ENCODE data around the gene MTR. TPM values are rescaled to one million over a fixed set of nuclear protein-coding genes. Genes with fewer than 3 reads are reported as not detected.

Gene MTR
- total RNA-seq, 1 donor, result 34.7 TPM

DNA sequence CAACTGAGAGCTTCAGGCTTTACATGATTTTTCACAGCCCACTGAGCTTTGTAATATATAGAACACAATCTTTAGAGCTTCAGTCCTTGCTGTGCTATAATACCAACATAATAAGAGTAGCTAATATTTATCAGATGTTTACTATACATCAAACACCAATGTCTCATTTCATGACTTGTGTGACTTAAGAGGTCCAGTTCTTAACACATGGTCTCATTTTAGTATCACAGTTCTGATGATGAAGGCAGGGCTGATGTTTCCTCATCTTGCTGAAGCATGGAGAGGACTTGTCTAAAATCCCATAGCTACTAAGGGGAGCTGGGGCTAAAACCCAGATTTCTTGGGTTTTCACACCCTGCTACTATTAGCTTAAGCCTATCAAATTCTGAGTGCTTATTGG lies 5.5 kb downstream of the MTR start:
- H3K9me3 ChIP-seq (ENCODE audit: low read depth, low read length), result no peaks in the 10 kb centered on the region
- no peaks in the 10 kb centered on the region for H3K27me3 ChIP-seq (ENCODE audit: insufficient read depth, low read length)
- H3K4me3 ChIP-seq (ENCODE audit: low read length), result no peak overlapping the region
- peaks cover 20% of the 10 kb centered on the region for H3K4me1 ChIP-seq (ENCODE audit: insufficient read depth, low read length)

DNA sequence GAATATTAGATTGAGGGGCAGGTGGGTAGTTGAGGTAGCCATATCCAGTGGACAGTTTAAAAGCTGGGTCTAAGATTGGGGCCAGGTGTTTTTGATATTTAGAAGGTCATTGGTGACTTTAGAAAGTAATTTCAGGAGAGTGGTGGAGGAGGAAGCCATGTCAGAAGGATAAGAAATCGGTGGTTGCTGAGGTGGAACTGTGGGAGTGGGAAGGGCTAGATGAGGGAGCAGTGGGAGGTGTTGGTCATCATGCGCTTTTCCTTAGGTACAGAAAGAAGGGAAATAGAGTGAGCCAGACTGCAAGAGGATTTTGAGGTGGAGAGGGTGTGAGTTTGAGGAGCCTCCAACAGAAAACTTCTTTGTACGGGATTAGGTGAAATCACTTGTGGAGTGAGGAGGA lies 7.2 kb downstream of the MTR start:
- Histone ChIP-seq H3K4me1 (ENCODE audit: insufficient read depth, low read length) (peaks cover 6% of the 10 kb centered on the region), H3K9me3 (ENCODE audit: low read depth, low read length) (no peaks in the 10 kb centered on the region), H3K4me3 (ENCODE audit: low read length) (no peak overlapping the region), H3K27me3 (ENCODE audit: insufficient read depth, low read length) (no peaks in the 10 kb centered on the region)

DNA sequence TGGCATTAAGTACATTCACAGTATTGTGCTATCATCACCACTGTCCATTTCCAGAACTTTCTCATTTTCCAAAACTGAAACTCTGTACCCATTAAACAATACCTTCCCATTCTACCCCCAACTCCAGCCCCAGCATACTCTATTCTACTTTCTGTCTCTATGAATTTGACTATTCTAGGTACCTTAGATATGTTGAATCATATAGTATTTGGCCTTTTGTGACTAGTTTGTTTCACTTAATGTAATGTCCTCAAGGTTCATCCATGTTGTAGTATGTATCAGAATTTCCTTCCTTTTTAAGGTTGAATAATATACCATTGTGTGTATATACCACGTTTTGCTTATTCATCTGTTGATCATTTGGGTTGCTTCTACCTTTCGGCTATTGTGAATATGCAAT lies 11.5 kb downstream of the MTR start:
- Histone ChIP-seq H3K4me3 (ENCODE audit: low read length) (no peak overlapping the region), H3K9me3 (ENCODE audit: low read depth, low read length) (no peaks in the 10 kb centered on the region), H3K4me1 (ENCODE audit: insufficient read depth, low read length) (no peaks in the 10 kb centered on the region), H3K27me3 (ENCODE audit: insufficient read depth, low read length) (no peaks in the 10 kb centered on the region)

DNA sequence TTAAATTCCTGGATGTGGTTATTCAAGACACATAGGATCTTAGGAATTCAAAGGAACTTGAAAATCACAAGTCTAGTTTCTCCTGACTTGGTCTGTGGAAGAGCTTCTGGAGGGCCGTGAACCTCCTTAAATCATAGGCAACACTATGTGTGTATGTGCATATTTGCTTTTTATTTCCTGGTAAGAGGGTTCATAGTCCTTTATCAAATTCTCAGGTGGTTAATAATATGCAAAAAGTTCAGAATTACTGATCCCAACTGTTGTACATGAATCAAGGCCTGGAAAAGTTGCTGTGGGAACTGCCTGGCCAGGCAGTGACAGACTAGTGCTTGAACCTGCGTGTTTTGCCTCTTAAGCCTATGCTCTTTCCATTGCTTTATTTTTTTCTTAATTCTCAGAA lies 12.9 kb downstream of the MTR start:
- H3K4me3 ChIP-seq (ENCODE audit: low read length), result no peak overlapping the region
- no peaks in the 10 kb centered on the region for H3K4me1 ChIP-seq (ENCODE audit: insufficient read depth, low read length)
- H3K9me3 ChIP-seq (ENCODE audit: low read depth, low read length), result no peaks in the 10 kb centered on the region
- no peaks in the 10 kb centered on the region for H3K27me3 ChIP-seq (ENCODE audit: insufficient read depth, low read length)

DNA sequence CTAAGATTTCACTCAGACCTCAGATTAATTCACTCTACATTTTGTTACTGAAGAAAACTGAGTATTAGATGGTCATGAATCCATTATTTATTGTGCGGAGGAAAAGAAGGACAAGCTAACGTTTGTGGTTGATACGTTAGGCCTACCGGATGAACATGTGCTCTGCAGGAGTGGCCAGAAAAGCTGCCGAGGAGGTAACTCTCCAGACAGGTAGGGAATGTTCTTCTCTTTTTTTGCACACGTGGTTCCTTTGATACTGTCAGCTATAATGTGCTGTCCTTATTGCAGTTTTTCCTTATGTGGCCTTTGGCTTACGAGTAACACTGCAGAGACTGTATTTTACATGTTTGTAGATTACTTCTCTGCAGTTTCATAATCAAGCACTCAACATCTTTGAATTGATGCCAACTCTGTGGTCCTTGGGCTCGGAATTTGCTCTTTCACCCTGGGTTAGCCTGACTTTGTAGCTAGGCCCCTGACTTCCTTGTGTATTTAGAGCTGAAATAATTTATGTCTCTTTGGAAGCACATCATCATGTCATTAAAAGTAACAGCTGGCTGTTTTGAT lies 13.6 kb downstream of the MTR start:
- H3K27me3 ChIP-seq (ENCODE audit: insufficient read depth, low read length), result no peaks in the 10 kb centered on the region
- H3K4me1 ChIP-seq (ENCODE audit: insufficient read depth, low read length), result no peaks in the 10 kb centered on the region
- no peak overlapping the region for H3K4me3 ChIP-seq (ENCODE audit: low read length)
- H3K9me3 ChIP-seq (ENCODE audit: low read depth, low read length), result no peaks in the 10 kb centered on the region

DNA sequence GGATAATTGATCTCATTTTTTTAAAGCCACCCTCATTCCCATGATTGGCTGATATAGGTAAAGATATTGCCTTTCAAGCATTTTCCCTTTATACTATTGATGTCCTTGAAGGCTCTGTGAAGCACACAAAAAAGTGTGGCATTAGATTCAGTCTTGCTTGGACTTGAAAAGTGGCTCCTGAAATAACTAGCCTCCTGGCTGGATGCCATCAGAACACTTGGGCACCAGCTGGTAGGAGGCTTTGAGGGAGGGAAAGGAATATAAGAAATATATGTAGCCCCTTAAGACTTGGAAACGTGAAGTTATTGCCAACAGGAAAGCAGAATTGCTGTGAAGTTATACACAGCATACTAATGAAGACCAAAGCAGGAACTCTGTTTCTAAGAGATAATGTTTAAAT lies 14.1 kb downstream of the MTR start:
- Histone ChIP-seq H3K27me3 (ENCODE audit: insufficient read depth, low read length) (no peaks in the 10 kb centered on the region), H3K4me1 (ENCODE audit: insufficient read depth, low read length) (no peaks in the 10 kb centered on the region), H3K4me3 (ENCODE audit: low read length) (no peak overlapping the region), H3K9me3 (ENCODE audit: low read depth, low read length) (no peaks in the 10 kb centered on the region)

DNA sequence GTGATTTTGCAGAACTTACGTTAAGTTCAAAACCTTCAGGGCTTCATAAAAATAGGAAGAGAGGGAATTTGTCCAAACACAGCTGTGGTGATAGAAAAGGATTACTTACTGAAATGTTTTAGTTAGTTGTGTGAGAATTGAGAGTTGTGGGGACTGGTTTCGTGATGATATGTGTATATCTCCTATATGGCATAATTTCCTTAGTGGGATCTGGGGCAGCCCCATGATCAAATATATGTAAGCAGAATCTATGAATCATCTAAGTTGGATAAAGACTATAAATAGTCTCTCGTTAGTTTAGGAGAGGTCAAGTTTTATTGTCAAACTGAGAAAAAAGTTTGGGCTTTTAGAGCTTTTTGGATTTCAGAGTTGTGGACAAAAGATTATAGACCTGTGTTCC lies 14.9 kb downstream of the MTR start:
- H3K4me1 ChIP-seq (ENCODE audit: insufficient read depth, low read length), result no peaks in the 10 kb centered on the region
- no peaks in the 10 kb centered on the region for H3K27me3 ChIP-seq (ENCODE audit: insufficient read depth, low read length)
- no peak overlapping the region for H3K4me3 ChIP-seq (ENCODE audit: low read length)
- H3K9me3 ChIP-seq (ENCODE audit: low read depth, low read length), result no peaks in the 10 kb centered on the region

DNA sequence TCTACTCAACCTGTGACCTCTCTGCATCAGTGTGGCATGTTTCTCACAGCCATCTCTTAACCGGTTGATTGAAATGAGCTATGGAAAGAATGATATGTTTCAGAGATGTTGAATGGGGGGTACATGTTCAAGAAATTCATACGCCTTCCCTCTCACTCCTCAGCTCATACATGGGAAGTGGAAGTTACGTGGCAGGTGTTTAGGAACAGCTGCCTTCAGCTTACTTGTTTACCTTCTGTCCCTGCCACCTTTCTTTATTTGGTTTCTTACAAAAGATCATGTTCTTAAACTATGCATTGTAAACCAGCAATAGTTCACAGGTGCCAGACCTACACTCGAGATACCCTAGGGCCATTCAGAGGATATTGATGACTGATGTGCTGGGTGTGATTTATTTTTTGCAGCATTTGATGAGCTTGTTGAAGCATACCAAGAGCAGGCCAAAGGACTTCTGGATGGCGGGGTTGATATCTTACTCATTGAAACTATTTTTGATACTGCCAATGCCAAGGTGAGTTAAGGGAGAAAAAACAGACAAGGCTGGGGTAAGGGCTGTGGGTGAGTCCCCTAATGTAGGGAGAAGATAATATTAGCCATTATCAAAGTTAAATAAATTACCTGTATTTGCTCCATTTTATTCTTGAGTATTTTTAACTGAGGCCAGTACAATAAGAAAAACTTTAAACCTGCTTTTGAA lies 17.4 kb downstream of the MTR start:
- Histone ChIP-seq H3K27me3 (ENCODE audit: insufficient read depth, low read length) (no peaks in the 10 kb centered on the region), H3K4me1 (ENCODE audit: insufficient read depth, low read length) (no peaks in the 10 kb centered on the region), H3K4me3 (ENCODE audit: low read length) (no peak overlapping the region), H3K9me3 (ENCODE audit: low read depth, low read length) (no peaks in the 10 kb centered on the region)

DNA sequence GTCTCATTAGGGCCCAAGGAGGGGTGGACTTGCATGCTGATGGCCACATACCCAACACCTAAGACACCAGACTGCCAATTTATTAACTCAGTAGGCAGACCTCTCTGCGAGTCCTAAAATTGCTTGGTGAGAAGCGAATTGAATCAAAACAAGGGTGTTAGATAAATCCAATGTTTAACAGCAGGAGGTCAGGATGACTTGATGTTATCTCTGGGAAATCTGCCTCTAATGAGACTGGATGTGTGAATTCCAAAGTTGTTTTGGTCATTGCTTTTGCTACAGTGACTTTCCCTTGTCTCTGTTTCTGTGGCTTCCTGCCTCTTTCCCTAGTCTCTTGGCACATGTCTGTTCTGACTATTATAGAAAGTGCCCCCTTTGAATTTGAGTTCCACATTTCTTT lies 20.8 kb downstream of the MTR start:
- H3K9me3 ChIP-seq (ENCODE audit: low read depth, low read length), result no peaks in the 10 kb centered on the region
- H3K27me3 ChIP-seq (ENCODE audit: insufficient read depth, low read length), result no peaks in the 10 kb centered on the region
- H3K4me1 ChIP-seq (ENCODE audit: insufficient read depth, low read length), result no peaks in the 10 kb centered on the region
- no peak overlapping the region for H3K4me3 ChIP-seq (ENCODE audit: low read length)

DNA sequence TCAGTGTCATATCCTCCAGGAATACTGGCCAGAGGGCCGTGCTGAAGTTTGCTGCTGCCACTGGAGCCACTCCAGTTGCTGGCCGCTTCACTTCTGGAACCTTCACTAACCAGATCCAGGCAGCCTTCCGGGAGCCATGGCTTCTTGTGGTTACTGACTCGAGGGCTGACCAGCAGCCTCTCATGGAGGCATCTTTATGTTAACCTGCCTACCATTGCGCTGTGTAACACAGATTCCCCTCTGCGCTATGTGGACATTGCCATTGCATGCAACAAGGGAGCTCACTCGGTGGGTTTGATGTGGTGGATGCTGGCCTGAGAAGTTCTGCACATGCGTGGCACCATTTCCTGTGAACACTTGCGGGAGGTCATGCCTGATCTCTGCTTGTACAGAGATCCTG lies 24.8 kb downstream of the MTR start:
- Histone ChIP-seq H3K27me3 (ENCODE audit: insufficient read depth, low read length) (no peaks in the 10 kb centered on the region), H3K4me1 (ENCODE audit: insufficient read depth, low read length) (no peaks in the 10 kb centered on the region), H3K4me3 (ENCODE audit: low read length) (no peak overlapping the region), H3K9me3 (ENCODE audit: low read depth, low read length) (no peaks in the 10 kb centered on the region)

DNA sequence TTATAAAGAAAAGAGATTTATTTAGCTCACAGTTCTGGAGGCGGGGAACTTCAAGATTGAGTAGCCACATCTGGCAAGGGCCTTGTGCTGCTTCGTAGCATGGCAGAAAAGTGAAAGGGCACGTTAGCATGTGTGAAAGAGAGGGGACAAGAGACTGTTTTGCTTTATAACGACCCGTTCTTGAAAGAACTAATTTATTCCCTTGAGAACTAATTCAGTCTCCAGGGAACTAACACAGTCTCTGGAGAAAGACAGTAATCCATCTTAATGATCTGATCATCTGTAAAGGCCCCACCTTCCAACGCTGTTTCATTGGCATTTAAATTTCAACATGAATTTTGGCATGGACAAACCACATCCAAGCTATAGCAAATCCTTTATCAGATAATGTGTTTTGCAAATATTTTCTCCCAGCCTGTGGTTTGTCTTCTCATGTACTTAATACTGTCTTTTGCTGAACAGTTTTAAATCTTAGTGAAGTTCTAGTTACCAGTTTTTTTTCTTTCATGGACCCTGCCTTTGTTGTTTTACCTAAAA lies 26.1 kb downstream of the MTR start:
- no peaks in the 10 kb centered on the region for H3K9me3 ChIP-seq (ENCODE audit: low read depth, low read length)
- no peaks in the 10 kb centered on the region for H3K27me3 ChIP-seq (ENCODE audit: insufficient read depth, low read length)
- H3K4me3 ChIP-seq (ENCODE audit: low read length), result no peak overlapping the region
- H3K4me1 ChIP-seq (ENCODE audit: insufficient read depth, low read length), result no peaks in the 10 kb centered on the region

DNA sequence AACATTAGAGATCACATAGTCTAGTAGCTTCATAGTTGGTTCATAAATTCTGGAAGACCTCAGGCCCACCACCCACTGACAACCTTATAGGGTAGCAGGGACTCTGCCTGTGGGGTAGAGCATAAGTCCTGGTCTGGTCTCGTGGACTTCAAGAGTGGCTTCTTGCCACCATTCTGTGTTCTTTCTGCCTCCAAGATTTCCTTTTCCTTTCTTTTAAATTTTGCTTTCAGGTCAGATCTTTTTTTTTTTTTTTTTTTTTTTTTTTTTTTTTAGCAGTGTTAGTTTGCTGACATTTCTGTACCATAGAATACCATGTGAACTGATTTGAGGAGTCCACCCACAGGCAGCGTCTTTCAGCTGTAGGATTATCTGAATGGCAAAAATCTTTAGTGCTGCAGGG lies 28.5 kb downstream of the MTR start:
- Histone ChIP-seq H3K27me3 (ENCODE audit: insufficient read depth, low read length) (no peaks in the 10 kb centered on the region), H3K4me3 (ENCODE audit: low read length) (no peak overlapping the region), H3K9me3 (ENCODE audit: low read depth, low read length) (no peaks in the 10 kb centered on the region), H3K4me1 (ENCODE audit: insufficient read depth, low read length) (no peaks in the 10 kb centered on the region)

DNA sequence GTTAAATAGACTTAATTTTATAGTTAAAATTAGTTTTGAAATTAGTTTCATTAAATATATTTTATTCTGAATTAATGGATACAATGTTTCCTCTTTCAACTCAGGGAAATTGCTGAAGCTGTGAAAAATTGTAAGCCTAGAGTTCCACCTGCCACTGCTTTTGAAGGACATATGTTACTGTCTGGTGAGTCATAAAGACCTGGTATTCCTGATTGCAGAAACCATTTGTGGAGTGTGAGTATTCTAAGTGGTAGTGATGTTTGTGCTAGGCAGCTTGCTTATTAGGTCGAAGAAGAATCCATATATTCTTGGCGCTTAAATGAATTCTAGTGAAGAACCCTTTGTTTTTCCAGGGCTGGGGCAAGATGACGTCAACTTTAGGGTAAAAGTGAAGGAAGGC lies 34.0 kb downstream of the MTR start:
- Histone ChIP-seq H3K4me3 (ENCODE audit: low read length) (no peak overlapping the region), H3K4me1 (ENCODE audit: insufficient read depth, low read length) (no peaks in the 10 kb centered on the region), H3K9me3 (ENCODE audit: low read depth, low read length) (no peaks in the 10 kb centered on the region), H3K27me3 (ENCODE audit: insufficient read depth, low read length) (no peaks in the 10 kb centered on the region)

DNA sequence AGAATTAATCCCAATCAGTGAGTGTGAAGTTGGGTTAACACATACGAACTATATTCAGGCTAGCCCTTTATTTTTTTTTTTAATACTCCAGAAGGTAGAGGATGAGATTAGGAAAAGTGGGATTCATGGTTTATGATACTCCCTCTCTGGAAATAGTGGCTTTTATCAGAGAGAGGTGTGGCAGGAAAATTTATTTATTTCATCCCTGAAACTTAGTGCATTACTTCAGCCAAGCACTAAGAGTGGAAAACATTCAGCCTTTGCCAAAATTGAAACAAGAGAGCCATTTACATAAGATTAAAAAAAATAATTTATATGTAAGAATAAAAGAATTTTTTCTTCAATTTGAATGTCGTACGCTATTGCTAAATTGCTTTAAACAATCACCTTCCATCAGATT lies 35.0 kb downstream of the MTR start:
- no peaks in the 10 kb centered on the region for H3K4me1 ChIP-seq (ENCODE audit: insufficient read depth, low read length)
- no peaks in the 10 kb centered on the region for H3K27me3 ChIP-seq (ENCODE audit: insufficient read depth, low read length)
- H3K9me3 ChIP-seq (ENCODE audit: low read depth, low read length), result no peaks in the 10 kb centered on the region
- no peak overlapping the region for H3K4me3 ChIP-seq (ENCODE audit: low read length)

DNA sequence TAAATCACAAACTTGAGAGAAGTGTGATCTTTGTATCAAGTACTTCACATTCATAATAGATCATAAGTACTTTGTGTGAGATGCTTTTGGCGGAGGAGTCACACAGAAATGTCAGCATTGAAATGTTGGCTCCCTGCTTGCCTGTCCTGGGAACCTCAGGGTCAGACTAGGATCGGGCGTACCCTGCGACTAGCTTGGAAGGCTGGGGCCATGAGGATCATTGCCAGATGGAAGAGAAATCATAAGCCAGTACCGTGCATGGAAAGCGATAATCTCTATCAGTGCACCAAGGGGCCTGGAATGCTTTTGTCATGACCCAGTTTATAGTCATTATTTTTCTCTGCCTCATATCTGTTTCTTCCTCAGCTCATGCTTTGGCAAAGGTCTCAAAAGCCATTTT lies 35.5 kb downstream of the MTR start:
- Histone ChIP-seq H3K27me3 (ENCODE audit: insufficient read depth, low read length) (no peaks in the 10 kb centered on the region), H3K4me1 (ENCODE audit: insufficient read depth, low read length) (no peaks in the 10 kb centered on the region), H3K9me3 (ENCODE audit: low read depth, low read length) (no peaks in the 10 kb centered on the region), H3K4me3 (ENCODE audit: low read length) (no peak overlapping the region)

DNA sequence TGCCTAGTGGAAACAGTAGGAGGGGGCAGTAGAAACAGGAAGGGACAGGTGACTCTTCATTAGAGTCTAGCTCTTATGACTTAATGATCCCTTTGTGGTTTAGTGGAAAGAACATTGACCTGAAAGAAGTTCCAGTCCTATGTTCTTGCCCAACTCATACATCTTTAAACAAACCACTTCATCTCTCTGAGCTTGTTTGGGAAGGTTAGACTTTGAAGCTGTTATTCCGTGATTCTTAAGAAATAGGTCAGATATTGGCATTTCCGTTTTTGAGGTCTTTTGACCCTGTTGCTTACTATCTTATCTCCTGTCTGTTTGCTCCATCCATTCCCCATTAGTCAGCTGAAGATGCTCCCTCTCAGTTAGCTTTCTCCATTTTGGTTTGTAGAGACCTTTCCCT lies 38.5 kb downstream of the MTR start:
- H3K9me3 ChIP-seq (ENCODE audit: low read depth, low read length), result no peaks in the 10 kb centered on the region
- H3K4me3 ChIP-seq (ENCODE audit: low read length), result no peak overlapping the region
- H3K4me1 ChIP-seq (ENCODE audit: insufficient read depth, low read length), result peaks cover 5% of the 10 kb centered on the region
- H3K27me3 ChIP-seq (ENCODE audit: insufficient read depth, low read length), result no peaks in the 10 kb centered on the region

Measured in mononuclear cell (primary cell).